Loucy (cell line): ENCODE results near the gene GSTP1.

Source experiments
- CTCF ChIP-seq: fragments of 200-600 bp; sonication (generic); conservative IDR thresholded peaks from 2 replicates; pipeline ENCODE4 v1.5.1; 2014; ENCODE audit warnings: mild to moderate bottlenecking, antibody characterized with exemption, low read length
- EZH2phosphoT487 ChIP-seq: fragments of 200-600 bp; IDR thresholded peaks from 2 replicates; pipeline ENCODE4 v1.6.1; 2018; ENCODE audit warnings: antibody characterized with exemption, mild to moderate bottlenecking, moderate library complexity, borderline replicate concordance

GRCh38 chr11:67577951-67578350, 5.7 kb upstream of the GSTP1 start:
- TF ChIP-seq CTCF (no peak), EZH2phosphoT487 (no peak)
